Gastrocnemius medialis (tissue), 4 donors: Measurements from ENCODE around the gene ATRIP.

ENCODE experiments used
- CTCF ChIP-seq, 5 experiments: fragments of 450-650 bp in 3 of 5; fragments of 200-600 bp in 2 of 5; sonication (generic) in 2 of 5; IDR thresholded peaks in 4 of 5; conservative IDR thresholded peaks in 1 of 5; 1 replicate in 4 of 5; 2 replicates in 1 of 5; pipeline ENCODE4 v1.5.1; 2016 to 2019; ENCODE audit warnings: antibody characterized with exemption in 5 of 5, mild to moderate bottlenecking in 3 of 5, moderate library complexity in 3 of 5
- POLR2A ChIP-seq, 2 donors: fragments of 450-650 bp; IDR thresholded peaks; one replicate each; pipeline ENCODE4 v1.6.1; 2017; ENCODE audit warnings: antibody characterized with exemption in 2 of 2, mild to moderate bottlenecking in 2 of 2, moderate library complexity in 2 of 2

- TF ChIP-seq CTCF (IDR thresholded peaks at IDR 0.05 in 4 of 5, conservative IDR thresholded peaks at IDR 0.05 in 1 of 5) (no peak), POLR2A (IDR thresholded peaks at IDR 0.05) (no peak)
Observed at GRCh38 chr3:48430708-48431101, 15.8 kb upstream of the ATRIP start.
